ENCODE results near the gene NSMF.
"Not testable (repeated sequence)": the region's sequence is repeated elsewhere in the genome, so short reads cannot be mapped to it uniquely, and the experiment has no call there.

DNA sequence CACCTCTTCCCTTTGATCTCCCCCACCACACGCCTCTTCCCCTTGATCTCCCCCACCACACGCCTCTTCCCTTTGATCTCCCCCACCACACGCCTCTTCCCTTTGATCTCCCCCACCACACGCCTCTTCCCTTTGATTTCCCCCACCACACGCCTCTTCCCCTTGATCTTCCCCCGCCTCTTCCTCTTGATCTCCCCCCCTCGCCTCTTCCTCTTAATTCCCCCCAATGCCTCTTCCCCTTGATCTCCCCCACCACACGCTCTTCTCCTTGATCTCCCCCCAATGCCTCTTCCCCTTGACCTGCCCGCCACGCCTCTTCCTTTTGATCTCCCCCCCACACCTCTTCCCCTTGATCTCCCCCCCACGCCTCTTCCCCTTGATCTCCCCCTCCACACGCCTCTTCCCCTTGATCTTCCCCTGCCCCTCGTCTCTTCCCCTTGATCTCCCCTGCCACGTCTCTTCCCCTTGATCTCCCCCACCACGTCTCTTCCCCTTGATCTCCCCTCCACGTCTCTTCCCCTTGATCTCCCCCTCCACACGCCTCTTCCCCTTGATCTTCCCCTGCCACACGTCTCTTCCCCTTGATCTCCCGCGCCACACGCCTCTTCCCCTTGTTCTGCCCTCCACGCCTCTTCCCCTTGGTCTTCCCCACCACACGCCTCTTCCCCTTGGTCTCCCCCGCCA is 8.5 kb downstream of the NSMF start:
- not testable (repeated sequence) for TF ChIP-seq POLR2A (IDR thresholded peaks at IDR 0.05; ENCODE audit: low read depth, low read length); JUN (IDR thresholded peaks at IDR 0.05; ENCODE audit: borderline replicate concordance, insufficient read depth, insufficient read length, low read depth); EZH2 (IDR thresholded peaks at IDR 0.05; ENCODE audit: borderline replicate concordance, low read depth, low read length, severe bottlenecking)
- TF ChIP-seq, protein P1, sequence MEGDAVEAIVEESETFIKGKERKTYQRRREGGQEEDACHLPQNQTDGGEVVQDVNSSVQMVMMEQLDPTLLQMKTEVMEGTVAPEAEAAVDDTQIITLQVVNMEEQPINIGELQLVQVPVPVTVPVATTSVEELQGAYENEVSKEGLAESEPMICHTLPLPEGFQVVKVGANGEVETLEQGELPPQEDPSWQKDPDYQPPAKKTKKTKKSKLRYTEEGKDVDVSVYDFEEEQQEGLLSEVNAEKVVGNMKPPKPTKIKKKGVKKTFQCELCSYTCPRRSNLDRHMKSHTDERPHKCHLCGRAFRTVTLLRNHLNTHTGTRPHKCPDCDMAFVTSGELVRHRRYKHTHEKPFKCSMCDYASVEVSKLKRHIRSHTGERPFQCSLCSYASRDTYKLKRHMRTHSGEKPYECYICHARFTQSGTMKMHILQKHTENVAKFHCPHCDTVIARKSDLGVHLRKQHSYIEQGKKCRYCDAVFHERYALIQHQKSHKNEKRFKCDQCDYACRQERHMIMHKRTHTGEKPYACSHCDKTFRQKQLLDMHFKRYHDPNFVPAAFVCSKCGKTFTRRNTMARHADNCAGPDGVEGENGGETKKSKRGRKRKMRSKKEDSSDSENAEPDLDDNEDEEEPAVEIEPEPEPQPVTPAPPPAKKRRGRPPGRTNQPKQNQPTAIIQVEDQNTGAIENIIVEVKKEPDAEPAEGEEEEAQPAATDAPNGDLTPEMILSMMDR (IDR thresholded peaks at IDR 0.05; ENCODE audit: extremely low read depth in 1 of 2, insufficient read depth in 1 of 2, low read depth in 1 of 2, low read length in 2 of 2), result not testable (repeated sequence)
- TF ChIP-seq, protein P2, sequence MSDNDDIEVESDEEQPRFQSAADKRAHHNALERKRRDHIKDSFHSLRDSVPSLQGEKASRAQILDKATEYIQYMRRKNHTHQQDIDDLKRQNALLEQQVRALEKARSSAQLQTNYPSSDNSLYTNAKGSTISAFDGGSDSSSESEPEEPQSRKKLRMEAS (IDR thresholded peaks at IDR 0.05; ENCODE audit: insufficient read depth, insufficient read length), result not testable (repeated sequence)
